VCaP (cell line): ENCODE results near the gene CRTC2.
"Not testable (repeated sequence)": the region's sequence is repeated elsewhere in the genome, so short reads cannot be mapped to it uniquely, and the experiment has no call there.

Experiments used
- H3K27ac ChIP-seq: fragments of 450-650 bp; 2 replicates; pipeline ENCODE4 v1.5.1; 2017
- CTCF ChIP-seq: fragments of 450-650 bp; conservative IDR thresholded peaks from 2 replicates; pipeline ENCODE4 v1.5.1; 2017; ENCODE audit warnings: mild to moderate bottlenecking, moderate library complexity

CRTC2 gene

DNA sequence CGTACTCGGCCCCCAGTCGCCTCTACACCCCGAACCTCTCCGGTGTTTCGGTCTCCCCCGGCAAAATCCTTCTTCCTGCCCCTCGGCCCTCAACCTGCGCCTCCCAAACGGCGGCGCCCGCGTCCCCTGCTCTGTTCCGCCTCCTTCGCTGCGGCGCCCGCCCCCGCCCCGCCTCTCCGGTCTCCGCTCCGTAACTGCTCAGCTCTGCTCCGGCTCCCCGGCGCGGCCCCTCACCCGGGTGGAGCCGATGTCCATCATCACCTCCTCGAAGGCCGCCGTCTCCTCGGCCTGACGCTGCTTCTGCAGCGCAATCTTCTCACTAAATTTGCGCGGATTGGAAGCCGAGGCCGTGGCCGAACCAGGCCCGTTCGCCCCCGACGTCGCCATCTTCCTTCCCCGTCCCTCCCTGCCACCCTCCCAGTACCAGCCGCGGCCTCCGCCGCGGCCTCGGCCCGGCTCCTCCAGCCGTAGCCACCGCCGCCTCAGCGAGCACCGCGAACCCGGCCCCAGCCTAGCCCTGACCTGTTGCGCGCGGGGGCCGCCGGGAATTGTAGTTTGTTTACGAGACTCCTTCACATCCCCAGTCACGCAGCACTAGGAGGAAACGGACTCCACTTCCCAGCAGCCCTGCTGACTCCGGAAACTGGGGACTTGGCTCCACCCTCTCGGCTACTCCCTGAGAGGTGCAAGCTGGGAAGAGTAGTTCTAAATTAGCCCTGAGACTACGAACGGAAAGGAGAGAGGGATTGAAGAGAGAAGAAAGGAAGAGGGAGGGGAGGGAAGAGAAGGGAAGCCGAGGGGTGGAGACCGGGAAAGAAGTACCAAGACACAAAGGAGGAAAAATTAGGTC, at the start of gene CRTC2:
Gene CRTC2, minus strand, starts transcription at position 502 of the 850 bp plus-strand sequence. Its CDS starts 115 bp downstream, at position 387.
- no peak for TF ChIP-seq CTCF
- peak within 1 kb of the TSS; percentile 95 for H3K27ac ChIP-seq

DNA sequence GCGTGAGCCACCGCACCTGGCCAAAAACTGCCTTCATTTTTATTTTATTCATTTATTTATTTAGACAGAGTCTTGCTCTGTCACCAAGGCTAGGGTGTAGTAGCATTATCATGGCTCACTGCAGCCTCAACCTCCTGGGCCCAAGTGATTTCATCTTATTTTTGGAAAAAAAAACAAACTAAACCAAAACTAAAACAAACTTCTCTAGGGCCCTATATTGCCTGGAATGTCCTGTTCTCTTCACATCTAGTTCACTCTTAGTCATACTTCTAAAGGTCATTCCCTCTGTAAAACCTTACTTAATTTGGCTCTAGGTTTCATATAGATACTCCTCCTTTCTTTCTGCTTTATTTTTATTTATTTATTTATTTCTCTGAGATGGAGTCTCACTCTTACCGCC, 47.7 kb upstream of the CRTC2 start:
- no peak overlapping the region for H3K27ac ChIP-seq
- no peak for TF ChIP-seq CTCF

GRCh38 chr1:154000420-154000819, 42.0 kb upstream of the CRTC2 start:
- no peak for TF ChIP-seq CTCF
- no peak overlapping the region for H3K27ac ChIP-seq

- H3K27ac ChIP-seq = not testable (repeated sequence)
Observed at GRCh38 chr1:153996882-153997281, 38.5 kb upstream of the CRTC2 start.

GRCh38 chr1:153995640-153996039, 37.2 kb upstream of the CRTC2 start:
- TF ChIP-seq CTCF = no peak
- H3K27ac ChIP-seq = no peak overlapping the region

DNA sequence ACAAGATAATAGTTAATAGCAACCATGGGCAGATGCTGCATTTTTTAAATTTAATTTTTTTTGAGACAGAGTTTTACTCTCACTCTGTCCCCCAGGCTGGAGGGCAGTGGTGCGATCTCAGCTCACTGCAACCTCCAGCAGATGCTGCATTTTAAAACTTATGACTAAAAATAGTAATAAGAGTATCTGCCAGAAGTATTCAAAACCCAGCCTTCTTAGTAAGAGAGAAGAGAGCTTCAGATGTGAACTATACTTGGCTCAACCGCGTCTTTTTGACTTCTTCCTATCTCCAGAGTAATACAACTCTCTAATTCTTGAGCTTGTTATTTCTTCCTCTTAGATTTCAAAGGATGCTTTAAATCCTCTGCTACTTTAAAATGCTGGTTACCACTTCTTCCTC, 36.8 kb upstream of the CRTC2 start:
- no peak for TF ChIP-seq CTCF
- H3K27ac ChIP-seq = no peak overlapping the region

GRCh38 chr1:153991806-153992205, 33.4 kb upstream of the CRTC2 start:
- no peak for TF ChIP-seq CTCF
- H3K27ac ChIP-seq = peak overlapping the region; percentile 94

DNA sequence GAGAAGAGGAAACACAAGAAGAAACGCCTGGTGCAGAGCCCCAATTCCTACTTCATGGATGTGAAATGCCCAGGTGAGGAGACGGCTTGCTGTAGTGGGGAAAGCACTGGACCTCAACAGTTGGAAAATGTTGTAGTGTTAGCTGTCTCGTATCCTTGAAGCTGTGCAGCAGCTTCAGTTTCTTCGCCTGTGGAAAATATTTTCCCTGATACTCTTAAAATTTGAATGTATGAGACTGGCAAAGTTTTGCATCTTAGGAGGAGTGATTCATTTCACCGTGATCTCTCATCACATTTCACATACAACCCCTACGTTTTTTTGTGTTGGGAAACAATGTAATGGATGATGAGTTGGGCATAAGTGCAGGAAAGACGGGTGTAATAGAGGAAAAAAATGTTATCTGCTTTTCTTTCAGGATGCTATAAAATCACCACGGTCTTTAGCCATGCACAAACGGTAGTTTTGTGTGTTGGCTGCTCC, 32.8 kb upstream of the CRTC2 start:
- H3K27ac ChIP-seq = peak overlapping the region; percentile 94
- no peak for TF ChIP-seq CTCF
